Ovary (tissue), 3 donors: ENCODE results near the gene MYPN.

Source experiments
- POLR2A ChIP-seq: fragments of 450-650 bp; IDR thresholded peaks from one replicate; pipeline ENCODE4 v1.6.1; 2017; ENCODE audit warnings: antibody characterized with exemption, mild to moderate bottlenecking, moderate library complexity
- TF ChIP-seq, protein P1 (sequence below), 3 donors: fragments of 450-650 bp in 2 of 3; fragments of 200-600 bp in 1 of 3; IDR thresholded peaks; one replicate each; pipeline versions ENCODE4 v1.5.1 to v1.8.0; 2016 to 2022; ENCODE audit warnings: antibody characterized with exemption in 3 of 3, mild to moderate bottlenecking in 1 of 3
- donor health status: DM: no; HTN: no; CAD: no.

DNA sequence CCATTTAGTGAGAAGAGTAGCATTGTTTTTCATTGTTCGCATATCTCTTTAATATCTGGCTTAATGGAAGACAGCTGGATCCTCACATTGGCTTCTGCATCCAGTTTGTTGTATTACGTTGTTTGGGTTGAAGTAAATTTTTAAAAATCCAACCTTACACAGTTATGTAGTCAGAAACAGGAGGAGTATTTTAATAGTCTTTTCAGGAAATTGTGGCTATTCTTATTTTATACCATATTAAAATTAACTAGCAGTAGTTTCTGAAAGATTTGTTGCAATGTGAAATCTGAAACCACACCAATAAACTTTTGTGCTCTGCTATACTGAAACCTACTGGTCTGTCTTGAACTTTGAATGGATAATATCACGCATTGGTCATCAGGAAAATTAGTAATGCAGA, 27.9 kb downstream of the MYPN start:
- TF ChIP-seq, protein P1, sequence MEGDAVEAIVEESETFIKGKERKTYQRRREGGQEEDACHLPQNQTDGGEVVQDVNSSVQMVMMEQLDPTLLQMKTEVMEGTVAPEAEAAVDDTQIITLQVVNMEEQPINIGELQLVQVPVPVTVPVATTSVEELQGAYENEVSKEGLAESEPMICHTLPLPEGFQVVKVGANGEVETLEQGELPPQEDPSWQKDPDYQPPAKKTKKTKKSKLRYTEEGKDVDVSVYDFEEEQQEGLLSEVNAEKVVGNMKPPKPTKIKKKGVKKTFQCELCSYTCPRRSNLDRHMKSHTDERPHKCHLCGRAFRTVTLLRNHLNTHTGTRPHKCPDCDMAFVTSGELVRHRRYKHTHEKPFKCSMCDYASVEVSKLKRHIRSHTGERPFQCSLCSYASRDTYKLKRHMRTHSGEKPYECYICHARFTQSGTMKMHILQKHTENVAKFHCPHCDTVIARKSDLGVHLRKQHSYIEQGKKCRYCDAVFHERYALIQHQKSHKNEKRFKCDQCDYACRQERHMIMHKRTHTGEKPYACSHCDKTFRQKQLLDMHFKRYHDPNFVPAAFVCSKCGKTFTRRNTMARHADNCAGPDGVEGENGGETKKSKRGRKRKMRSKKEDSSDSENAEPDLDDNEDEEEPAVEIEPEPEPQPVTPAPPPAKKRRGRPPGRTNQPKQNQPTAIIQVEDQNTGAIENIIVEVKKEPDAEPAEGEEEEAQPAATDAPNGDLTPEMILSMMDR (IDR thresholded peaks at IDR 0.05) = no peak
- no peak for TF ChIP-seq POLR2A
